ENCODE results near the gene PRKRIP1.
A peak's percentile ranks its signal among the peaks of the same experiment; 100 is the strongest.
"Not testable (repeated sequence)": the region's sequence is repeated elsewhere in the genome, so short reads cannot be mapped to it uniquely, and the experiment has no call there.

PRKRIP1 gene

GRCh38 chr7:102431617-102432298, 35.6 kb downstream of the PRKRIP1 start:
- DNase-seq (ENCODE audit: low spot score) = no peak

GRCh38 chr7:102432442-102433218, 36.5 kb downstream of the PRKRIP1 start:
- no peak for DNase-seq (ENCODE audit: low spot score)

- DNase-seq (ENCODE audit: low spot score) = peak; percentile 81
Measured at GRCh38 chr7:102433219-102434038, 37.3 kb downstream of the PRKRIP1 start, which contains the start of gene ORAI2. TSS of gene ORAI2 (plus strand) at chr7:102433575. CDS start at chr7:102438957, 5,382 bp downstream.

GRCh38 chr7:102434039-102434486, 37.9 kb downstream of the PRKRIP1 start:
- no peak for DNase-seq (ENCODE audit: low spot score)

- DNase-seq (ENCODE audit: low spot score) = no peak
Measured at GRCh38 chr7:102436118-102436517, 40.0 kb downstream of the PRKRIP1 start.

- DNase-seq (ENCODE audit: low spot score) = peak; percentile 85
Measured at GRCh38 chr7:102439963-102440795, 44.0 kb downstream of the PRKRIP1 start.

GRCh38 chr7:102444961-102445673, 49.0 kb downstream of the PRKRIP1 start:
- no peak for DNase-seq (ENCODE audit: low spot score)

- DNase-seq (ENCODE audit: low spot score) = no peak
Measured at GRCh38 chr7:102445674-102446071, 49.5 kb downstream of the PRKRIP1 start.

GRCh38 chr7:102446387-102447156, 50.4 kb downstream of the PRKRIP1 start:
- no peak for DNase-seq (ENCODE audit: low spot score)

GRCh38 chr7:102447311-102447710, 51.1 kb downstream of the PRKRIP1 start:
- no peak for DNase-seq (ENCODE audit: low spot score)

GRCh38 chr7:102449136-102449535, 53.0 kb downstream of the PRKRIP1 start:
- no peak for DNase-seq (ENCODE audit: low spot score)

GRCh38 chr7:102450242-102450641, 54.1 kb downstream of the PRKRIP1 start:
- DNase-seq (ENCODE audit: low spot score) = no peak

GRCh38 chr7:102451371-102452054, 55.4 kb downstream of the PRKRIP1 start:
- DNase-seq (ENCODE audit: low spot score) = no peak

- no peak for DNase-seq (ENCODE audit: low spot score)
Measured at GRCh38 chr7:102452451-102452850, 56.3 kb downstream of the PRKRIP1 start.

GRCh38 chr7:102453319-102453718, 57.2 kb downstream of the PRKRIP1 start:
- DNase-seq (ENCODE audit: low spot score) = no peak

GRCh38 chr7:102454468-102454867, 58.3 kb downstream of the PRKRIP1 start:
- no peak for DNase-seq (ENCODE audit: low spot score)

- not testable (repeated sequence) for DNase-seq (ENCODE audit: low spot score)
Measured at GRCh38 chr7:102454932-102455331, 58.8 kb downstream of the PRKRIP1 start.

GRCh38 chr7:102455596-102455995, 59.4 kb downstream of the PRKRIP1 start:
- no peak for DNase-seq (ENCODE audit: low spot score)

- no peak for DNase-seq (ENCODE audit: low spot score)
Measured at GRCh38 chr7:102456327-102456726, 60.2 kb downstream of the PRKRIP1 start.

Data from RKO (cell line).